Colonic mucosa (tissue), 4 donors: ENCODE results near the gene TMEM63B. TPM values are rescaled to one million over a fixed set of nuclear protein-coding genes. Genes with fewer than 3 reads are reported as not detected.

Experiments
- DNase-seq: peaks from one replicate; pipeline ENCODE4 v3.0.0-alpha.2; 2020
- H3K27ac ChIP-seq: fragments of 200-600 bp; one replicate; pipeline ENCODE4 v1.8.0; 2021
- H3K27me3 ChIP-seq: fragments of 200-600 bp; one replicate; pipeline ENCODE4 v1.8.0; 2021
- H3K36me3 ChIP-seq: fragments of 200-600 bp; one replicate; pipeline ENCODE4 v1.8.0; 2021
- H3K4me1 ChIP-seq: fragments of 200-600 bp; one replicate; pipeline ENCODE4 v1.8.0; 2021; ENCODE audit warnings: mild to moderate bottlenecking
- H3K4me3 ChIP-seq: fragments of 200-600 bp; one replicate; pipeline ENCODE4 v1.8.0; 2021
- H3K9ac ChIP-seq, 2 donors: one replicate each; pipeline ENCODE4 v1.7.0; 2013; ENCODE audit warnings: control low read depth in 2 of 2, low read depth in 2 of 2, low read length in 2 of 2
- H3K9me3 ChIP-seq: fragments of 200-600 bp; one replicate; pipeline ENCODE4 v1.8.0; 2021
- intact Hi-C: fragments of 100-400 bp; cut with DNase I; formaldehyde crosslinking; loops from one replicate; pipeline ENCODE4 v1.14.1; 2022
- total RNA-seq, 2 donors: library from RNA; stranded (reverse); fragmentation: NEBNext Ultra II Directional in 1 of 2; extraction: Animal tissue kit (Norgen Biotek cat#: 25700) in 1 of 2; gene quantifications; one replicate each; pipeline ENCODE4 v1.2.1, GENCODE V29; 2021
- TF ChIP-seq, protein P1 (sequence below): fragments of 200-600 bp; IDR thresholded peaks from one replicate; pipeline ENCODE4 v1.8.0; 2022; ENCODE audit warnings: antibody characterized with exemption, mild to moderate bottlenecking
- donor health status: healthy.
- donor health status: DM: no; HTN: no; CAD: no.
- donor health status: DM: no; HTN: no; CAD: no.

The TMEM63B gene
- total RNA-seq, 2 donors from 2014 or later, result 74.3 to 95.3 TPM

DNA sequence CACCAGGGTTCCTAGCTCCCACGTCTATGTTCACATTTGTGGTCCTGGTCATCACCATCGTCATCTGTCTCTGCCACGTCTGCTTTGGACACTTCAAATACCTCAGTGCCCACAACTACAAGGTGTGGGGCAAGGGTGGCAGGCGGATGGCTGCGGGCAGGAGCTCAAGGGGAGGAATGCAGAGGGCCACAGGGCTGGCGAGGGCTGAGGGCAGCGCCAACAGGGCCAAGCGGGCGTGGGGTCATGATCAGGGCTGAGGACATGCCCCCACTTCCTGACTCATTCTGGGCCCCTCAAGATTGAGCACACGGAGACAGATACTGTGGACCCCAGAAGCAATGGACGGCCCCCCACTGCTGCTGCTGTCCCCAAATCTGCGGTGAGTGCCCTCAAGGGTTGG, 26.7 kb downstream of the TMEM63B start:
- H3K4me1 ChIP-seq, result no peaks in the 10 kb centered on the region
- intact Hi-C loops, result no loop called here
- H3K4me3 ChIP-seq, result no peak overlapping the region
- no peak overlapping the region for H3K9ac ChIP-seq
- H3K36me3 ChIP-seq, result no peaks in the 10 kb centered on the region
- H3K27ac ChIP-seq, result no peak overlapping the region
- no peaks in the 10 kb centered on the region for H3K9me3 ChIP-seq
- H3K27me3 ChIP-seq, result no peaks in the 10 kb centered on the region
- no peak for DNase-seq
- TF ChIP-seq, protein P1, sequence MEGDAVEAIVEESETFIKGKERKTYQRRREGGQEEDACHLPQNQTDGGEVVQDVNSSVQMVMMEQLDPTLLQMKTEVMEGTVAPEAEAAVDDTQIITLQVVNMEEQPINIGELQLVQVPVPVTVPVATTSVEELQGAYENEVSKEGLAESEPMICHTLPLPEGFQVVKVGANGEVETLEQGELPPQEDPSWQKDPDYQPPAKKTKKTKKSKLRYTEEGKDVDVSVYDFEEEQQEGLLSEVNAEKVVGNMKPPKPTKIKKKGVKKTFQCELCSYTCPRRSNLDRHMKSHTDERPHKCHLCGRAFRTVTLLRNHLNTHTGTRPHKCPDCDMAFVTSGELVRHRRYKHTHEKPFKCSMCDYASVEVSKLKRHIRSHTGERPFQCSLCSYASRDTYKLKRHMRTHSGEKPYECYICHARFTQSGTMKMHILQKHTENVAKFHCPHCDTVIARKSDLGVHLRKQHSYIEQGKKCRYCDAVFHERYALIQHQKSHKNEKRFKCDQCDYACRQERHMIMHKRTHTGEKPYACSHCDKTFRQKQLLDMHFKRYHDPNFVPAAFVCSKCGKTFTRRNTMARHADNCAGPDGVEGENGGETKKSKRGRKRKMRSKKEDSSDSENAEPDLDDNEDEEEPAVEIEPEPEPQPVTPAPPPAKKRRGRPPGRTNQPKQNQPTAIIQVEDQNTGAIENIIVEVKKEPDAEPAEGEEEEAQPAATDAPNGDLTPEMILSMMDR, result no peak

DNA sequence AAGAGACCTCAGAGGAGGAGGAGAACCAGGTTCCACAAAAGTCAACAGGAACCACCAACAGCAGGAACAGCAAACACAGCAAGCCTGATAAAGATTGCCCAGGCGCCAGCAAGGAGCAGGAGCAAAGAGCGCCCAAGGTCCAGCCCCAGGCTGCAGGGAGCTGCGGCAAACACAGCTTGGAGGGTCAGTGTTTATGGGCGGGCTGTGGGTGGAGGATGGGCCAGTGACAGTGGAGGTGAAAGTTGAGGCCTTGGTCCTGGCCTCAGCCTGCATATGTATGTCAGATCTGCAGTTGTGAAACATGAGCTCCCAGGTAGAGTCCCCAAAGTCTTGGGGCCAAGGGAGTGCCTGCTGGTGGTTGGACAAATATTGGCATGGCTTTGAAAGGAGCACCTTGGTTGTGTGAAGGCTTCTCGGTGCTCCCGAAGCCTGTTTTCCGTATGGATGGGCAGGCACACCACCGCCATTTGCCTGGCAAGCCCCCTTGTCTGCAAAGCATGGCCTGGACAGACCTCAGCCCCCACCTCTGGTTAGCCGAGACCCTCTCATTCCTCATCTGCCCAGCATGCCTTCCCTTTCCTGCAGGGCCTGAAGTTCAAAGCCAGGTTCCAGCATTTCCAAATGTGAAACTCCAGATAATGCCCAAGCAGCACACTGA, 29.3 kb downstream of the TMEM63B start:
- Histone ChIP-seq H3K36me3 (no peaks in the 10 kb centered on the region), H3K27me3 (no peaks in the 10 kb centered on the region), H3K27ac (no peak overlapping the region), H3K9ac (no peak overlapping the region), H3K4me1 (no peaks in the 10 kb centered on the region), H3K4me3 (no peak overlapping the region), H3K9me3 (no peaks in the 10 kb centered on the region)
- intact Hi-C loops, result no loop called here
- DNase-seq, result peak; percentile 50
- TF ChIP-seq, protein P1, result no peak

GRCh38 chr6:44157152-44157521, 29.8 kb downstream of the TMEM63B start:
- Histone ChIP-seq H3K4me1 (no peaks in the 10 kb centered on the region), H3K9me3 (no peaks in the 10 kb centered on the region), H3K4me3 (no peak overlapping the region), H3K27ac (no peak overlapping the region), H3K36me3 (no peaks in the 10 kb centered on the region), H3K9ac (no peak overlapping the region), H3K27me3 (no peaks in the 10 kb centered on the region)
- DNase-seq, result no peak
- intact Hi-C loops, result no loop called here
- TF ChIP-seq, protein P1, result no peak

GRCh38 chr6:44158770-44159228, 31.4 kb downstream of the TMEM63B start, which contains the start of gene CAPN11:
Gene CAPN11 (plus strand): TSS chr6:44158820. CDS start chr6:44158849, 29 bp downstream.
- no peaks in the 10 kb centered on the region for H3K36me3 ChIP-seq
- H3K4me3 ChIP-seq, result no peak within 1 kb of the TSS
- no peak within 1 kb of the TSS for H3K27ac ChIP-seq
- no peaks in the 10 kb centered on the region for H3K4me1 ChIP-seq
- intact Hi-C loops, result no loop called here
- TF ChIP-seq, protein P1, result no peak
- no peak for DNase-seq
- no peaks in the 10 kb centered on the region for H3K9me3 ChIP-seq
- no peaks in the 10 kb centered on the region for H3K27me3 ChIP-seq
- H3K9ac ChIP-seq, result no peak within 1 kb of the TSS

- TF ChIP-seq, protein P1, result no peak
- intact Hi-C loops, result no loop called here
- Histone ChIP-seq H3K9me3 (no peaks in the 10 kb centered on the region), H3K36me3 (no peaks in the 10 kb centered on the region), H3K4me3 (no peak overlapping the region), H3K9ac (no peak overlapping the region), H3K27me3 (no peaks in the 10 kb centered on the region), H3K27ac (no peak overlapping the region), H3K4me1 (no peaks in the 10 kb centered on the region)
- DNase-seq, result no peak
These were observed 34.6 kb downstream of the TMEM63B start for GRCh38 chr6:44161997-44162338.
